ENCODE data around the gene C14orf93. TPM values are rescaled to one million over a fixed set of nuclear protein-coding genes. Genes with fewer than 3 reads are reported as not detected.

Gene C14orf93
- polyA plus RNA-seq, 3 donors: 2.5 to 17.6 (median 3.7) TPM

- TF ChIP-seq CTCF (IDR thresholded peaks at IDR 0.05): no peak
- Mint-ChIP-seq H3K4me1 (peaks cover 6% of the 10 kb centered on the region), H3K9me3 (peaks cover 0 to 8% (median 3%) of the 10 kb centered on the region in 7 donors), H3K27ac (no peak overlapping the region), H3K4me3 (no peak overlapping the region), H3K36me3 (peaks cover 4 to 7% of the 10 kb centered on the region in 2 donors), H3K27me3 (ENCODE audit: low read depth in 3 of 3) (peaks cover 30 to 42% (median 34%) of the 10 kb centered on the region in 3 donors)
- intact Hi-C loops (cut with micrococcal nuclease): loop anchor here in 1 of 2 donors (5.0 to 10.0 kb wide), 2 partner anchors 47 to 415 kb away; no protein-coding TSS in a partner anchor
- H2AFZ ChIP-seq (ENCODE audit: insufficient read depth, low read depth, low read length, poor library complexity, severe bottlenecking): peak overlapping the region; percentile 92
- H3K27ac ChIP-seq (ENCODE audit: low read depth in 1 of 2, low read length in 2 of 2): no peak overlapping the region
- H3K79me2 ChIP-seq (ENCODE audit: insufficient read depth, low read length): no peaks in the 10 kb centered on the region
- WGBS (ENCODE audit: insufficient coverage): under 1% methylated on average over 51 of the region's 51 CpGs
- H4K20me1 ChIP-seq (ENCODE audit: insufficient read depth, low read length): no peaks in the 10 kb centered on the region
- H3K4me1 ChIP-seq (ENCODE audit: control insufficient read depth in 1 of 2, insufficient read depth in 2 of 2, low read length in 2 of 2): peaks cover 25 to 27% of the 10 kb centered on the region in 2 donors
- H3K4me3 ChIP-seq (replicated peaks in 1 of 3; ENCODE audit: low read depth in 2 of 3, low read length in 3 of 3): peak overlapping the region; percentile 47 to 81 (median 77)
- H3K27me3 ChIP-seq (ENCODE audit: control insufficient read depth in 2 of 2, insufficient read depth in 2 of 2, low read length in 2 of 2): peaks cover 33 to 50% of the 10 kb centered on the region in 2 donors
- peak overlapping the region; percentile 93 for H3K4me2 ChIP-seq (replicated peaks; ENCODE audit: extremely low read depth, low read length, poor library complexity, severe bottlenecking)
- peaks cover 0 to under 1% of the 10 kb centered on the region in 2 donors for H3K36me3 ChIP-seq (replicated peaks in 1 of 2; ENCODE audit: control insufficient read depth in 1 of 2, insufficient read depth in 2 of 2, low read length in 2 of 2)
- peak overlapping the region; percentile 61 for H3K9ac ChIP-seq (ENCODE audit: insufficient read depth, low read length, poor library complexity, severe bottlenecking)
- peaks cover 0 to 4% of the 10 kb centered on the region in 2 donors for H3K9me3 ChIP-seq (replicated peaks in 1 of 2; ENCODE audit: control insufficient read depth in 1 of 2, insufficient read depth in 1 of 2, low read length in 2 of 2)
- no peak for DNase-seq
Observed at GRCh38 chr14:22981876-22982476, 28.0 kb downstream of the C14orf93 start.

GRCh38 chr14:22981090-22981875 is 28.7 kb downstream of the C14orf93 start:
- DNase-seq: peak in 2 of 3 donors; percentile 5 to 12
- H3K27me3 Mint-ChIP-seq (ENCODE audit: low read depth in 3 of 3): peaks cover 30 to 43% (median 39%) of the 10 kb centered on the region in 3 donors
- peaks cover 0 to 8% (median 3%) of the 10 kb centered on the region in 7 donors for H3K9me3 Mint-ChIP-seq
- 8% methylated on average over 76 of the region's 76 CpGs for WGBS (ENCODE audit: insufficient coverage)
- H3K4me3 Mint-ChIP-seq: peak overlapping the region; percentile 56 to 75
- Histone ChIP-seq H4K20me1 (ENCODE audit: insufficient read depth, low read length) (no peaks in the 10 kb centered on the region), H3K9me3 (replicated peaks in 1 of 2; ENCODE audit: control insufficient read depth in 1 of 2, insufficient read depth in 1 of 2, low read length in 2 of 2) (peaks cover 0 to 4% of the 10 kb centered on the region in 2 donors), H3K27me3 (ENCODE audit: control insufficient read depth in 2 of 2, insufficient read depth in 2 of 2, low read length in 2 of 2) (peaks cover 33 to 57% of the 10 kb centered on the region in 2 donors), H3K4me1 (ENCODE audit: control insufficient read depth in 1 of 2, insufficient read depth in 2 of 2, low read length in 2 of 2) (peaks cover 25 to 27% of the 10 kb centered on the region in 2 donors), H3K9ac (ENCODE audit: insufficient read depth, low read length, poor library complexity, severe bottlenecking) (peak overlapping the region; percentile 61), H3K4me3 (replicated peaks in 1 of 3; ENCODE audit: low read depth in 2 of 3, low read length in 3 of 3) (peak overlapping the region in 2 of 3 experiments; percentile 47 to 77), H3K27ac (ENCODE audit: low read depth in 1 of 2, low read length in 2 of 2) (no peak overlapping the region), H3K79me2 (ENCODE audit: insufficient read depth, low read length) (no peaks in the 10 kb centered on the region), H3K4me2 (replicated peaks; ENCODE audit: extremely low read depth, low read length, poor library complexity, severe bottlenecking) (peak overlapping the region; percentile 93), H3K36me3 (replicated peaks in 1 of 2; ENCODE audit: control insufficient read depth in 1 of 2, insufficient read depth in 2 of 2, low read length in 2 of 2) (no peaks in the 10 kb centered on the region), H2AFZ (ENCODE audit: insufficient read depth, low read depth, low read length, poor library complexity, severe bottlenecking) (peak overlapping the region; percentile 92)
- H3K36me3 Mint-ChIP-seq: peaks cover 3 to 7% of the 10 kb centered on the region in 2 donors
- H3K27ac Mint-ChIP-seq: no peak overlapping the region
- H3K4me1 Mint-ChIP-seq: peaks cover 6% of the 10 kb centered on the region
- no peak for TF ChIP-seq CTCF (IDR thresholded peaks at IDR 0.05)
- intact Hi-C loops (cut with micrococcal nuclease): loop anchor here in 1 of 2 donors (5.0 to 10.0 kb wide), 2 partner anchors 46 to 414 kb away; no protein-coding TSS in a partner anchor
